ENCODE data around the gene LACC1. TPM values are rescaled to one million over a fixed set of nuclear protein-coding genes. Genes with fewer than 3 reads are reported as not detected.

The LACC1 gene
- total RNA-seq, 4 donors from 2014 or later = 0.71 to 4.5 (median 1.7) TPM

DNA sequence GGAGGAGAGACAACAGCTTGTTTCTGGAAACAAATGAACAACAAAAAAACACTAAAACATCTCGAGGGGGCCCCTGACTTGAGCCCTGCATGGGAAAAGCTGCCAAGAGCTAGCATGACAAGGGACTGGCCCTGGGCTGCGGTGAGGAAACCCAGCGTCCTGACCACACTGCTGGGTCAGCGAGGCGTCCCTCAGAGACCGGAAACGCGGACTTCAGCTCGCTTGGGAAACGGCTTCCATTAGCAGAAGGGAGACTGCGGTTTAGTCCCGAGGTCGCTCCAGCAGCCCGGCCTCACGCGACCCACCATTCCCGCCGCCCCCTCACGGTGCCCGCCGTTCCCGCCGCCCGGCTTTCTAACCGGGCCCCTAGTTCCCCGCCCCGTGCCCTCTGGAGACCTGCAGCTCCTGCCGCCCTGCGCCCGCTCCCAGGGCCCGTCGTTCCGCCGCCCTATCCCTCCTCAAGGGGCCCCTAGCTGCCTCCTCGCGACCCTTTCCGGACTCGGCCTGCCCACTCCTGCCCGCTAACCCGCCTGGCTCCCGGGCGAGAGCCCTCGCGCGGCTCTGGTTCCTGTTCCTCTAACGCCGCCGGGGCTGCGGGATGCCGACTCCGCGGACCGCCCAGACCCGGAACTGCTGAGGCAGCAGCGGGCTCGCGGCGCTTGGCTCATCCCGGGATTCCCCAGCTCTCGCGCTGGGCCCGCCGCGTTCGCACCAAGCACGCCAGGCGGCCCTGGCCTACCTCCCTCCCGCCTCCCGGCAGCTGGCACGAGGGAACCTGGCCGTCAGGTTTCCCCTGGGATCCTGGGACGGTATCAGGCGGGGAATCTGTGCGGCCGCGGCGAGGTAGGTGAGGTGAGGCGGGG, 581 bp upstream of the LACC1 start, which contains the start of gene CCDC122:
TSS of gene CCDC122 (minus strand) at position 849 of the 863 bp plus-strand sequence. CDS start 10,364 bp downstream, outside the sequence.
- no peaks in the 10 kb centered on the region for H3K9me3 ChIP-seq
- no peaks in the 10 kb centered on the region for H3K27me3 ChIP-seq
- ATAC-seq (peak; percentile 83 to 85), DNase-seq (peak; percentile 48 to 72)
- TF ChIP-seq, protein P1, sequence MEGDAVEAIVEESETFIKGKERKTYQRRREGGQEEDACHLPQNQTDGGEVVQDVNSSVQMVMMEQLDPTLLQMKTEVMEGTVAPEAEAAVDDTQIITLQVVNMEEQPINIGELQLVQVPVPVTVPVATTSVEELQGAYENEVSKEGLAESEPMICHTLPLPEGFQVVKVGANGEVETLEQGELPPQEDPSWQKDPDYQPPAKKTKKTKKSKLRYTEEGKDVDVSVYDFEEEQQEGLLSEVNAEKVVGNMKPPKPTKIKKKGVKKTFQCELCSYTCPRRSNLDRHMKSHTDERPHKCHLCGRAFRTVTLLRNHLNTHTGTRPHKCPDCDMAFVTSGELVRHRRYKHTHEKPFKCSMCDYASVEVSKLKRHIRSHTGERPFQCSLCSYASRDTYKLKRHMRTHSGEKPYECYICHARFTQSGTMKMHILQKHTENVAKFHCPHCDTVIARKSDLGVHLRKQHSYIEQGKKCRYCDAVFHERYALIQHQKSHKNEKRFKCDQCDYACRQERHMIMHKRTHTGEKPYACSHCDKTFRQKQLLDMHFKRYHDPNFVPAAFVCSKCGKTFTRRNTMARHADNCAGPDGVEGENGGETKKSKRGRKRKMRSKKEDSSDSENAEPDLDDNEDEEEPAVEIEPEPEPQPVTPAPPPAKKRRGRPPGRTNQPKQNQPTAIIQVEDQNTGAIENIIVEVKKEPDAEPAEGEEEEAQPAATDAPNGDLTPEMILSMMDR (IDR thresholded peaks at IDR 0.05 in 4 of 5, conservative IDR thresholded peaks at IDR 0.05 in 1 of 5) = no peak
- TF ChIP-seq POLR2A (IDR thresholded peaks at IDR 0.05) = peak; percentile 40 to 56
- in situ Hi-C loops (cut with MboI; ENCODE audit: low sequenced_read_pairs in 4 of 4) (loop anchor here in 1 of 4 donors (10.0 kb wide), 1 partner anchor 904 kb away; no protein-coding TSS in a partner anchor), intact Hi-C loops (cut with DNase I; ENCODE audit: low total_unique reads) (loop anchor here (5.0 to 10.0 kb wide), 3 partner anchors 574 to 907 kb away; no protein-coding TSS in a partner anchor)
- peak within 1 kb of the TSS; percentile 85 to 90 (median 88) for H3K27ac ChIP-seq
- peak within 1 kb of the TSS; percentile 87 to 97 (median 94) for H3K4me3 ChIP-seq
- H3K36me3 ChIP-seq = no peaks in the 10 kb centered on the region
- H3K4me1 ChIP-seq = peaks cover 4 to 6% of the 10 kb centered on the region in 2 donors

DNA sequence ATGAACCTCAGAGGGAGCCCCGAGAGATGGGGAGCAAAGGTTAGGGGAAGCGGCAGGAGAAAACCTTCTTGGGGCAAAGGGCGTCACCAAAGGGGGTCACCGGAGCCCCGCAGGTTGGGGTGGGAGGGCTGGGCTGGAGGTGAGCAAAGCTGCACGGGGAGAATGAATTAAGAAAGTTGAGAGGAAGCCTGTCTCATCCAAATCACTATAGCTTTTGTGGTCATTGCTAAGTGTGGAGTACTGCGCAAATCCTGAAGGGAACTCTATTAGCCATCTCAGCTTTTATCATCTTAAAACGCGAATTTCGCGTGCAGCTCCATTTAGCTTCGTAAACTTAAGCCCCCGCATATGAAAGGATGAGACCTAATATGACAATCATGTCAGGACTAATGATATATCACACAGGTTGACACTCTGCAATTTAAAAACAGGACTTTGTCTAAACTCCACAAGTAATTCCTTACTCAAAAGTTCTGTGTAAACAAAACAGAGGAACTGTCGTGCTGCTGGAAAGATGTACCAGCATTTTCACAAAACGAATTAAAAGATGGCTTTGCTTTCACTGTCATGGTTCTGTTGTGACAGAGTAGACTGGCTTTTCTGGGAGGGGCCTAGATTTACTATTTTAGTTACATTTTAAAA, 631 bp downstream of the LACC1 start:
- peaks cover 4 to 6% of the 10 kb centered on the region in 2 donors for H3K4me1 ChIP-seq
- H3K27me3 ChIP-seq = no peaks in the 10 kb centered on the region
- peak overlapping the region in 3 of 4 donors; percentile 88 to 90 (median 88) for H3K27ac ChIP-seq
- ATAC-seq (no peak), DNase-seq (no peak)
- H3K4me3 ChIP-seq = peak overlapping the region; percentile 87 to 97 (median 94)
- intact Hi-C loops (cut with DNase I; ENCODE audit: low total_unique reads) (loop anchor here (5.0 kb wide), 1 partner anchor 858 kb away; the partner anchor contains the start of gene DNAJC15), in situ Hi-C loops (cut with MboI; ENCODE audit: low sequenced_read_pairs in 4 of 4) (no loop called here)
- no peaks in the 10 kb centered on the region for H3K9me3 ChIP-seq
- TF ChIP-seq, protein P1 (IDR thresholded peaks at IDR 0.05 in 4 of 5, conservative IDR thresholded peaks at IDR 0.05 in 1 of 5) = no peak
- TF ChIP-seq POLR2A (IDR thresholded peaks at IDR 0.05) = no peak
- no peaks in the 10 kb centered on the region for H3K36me3 ChIP-seq

DNA sequence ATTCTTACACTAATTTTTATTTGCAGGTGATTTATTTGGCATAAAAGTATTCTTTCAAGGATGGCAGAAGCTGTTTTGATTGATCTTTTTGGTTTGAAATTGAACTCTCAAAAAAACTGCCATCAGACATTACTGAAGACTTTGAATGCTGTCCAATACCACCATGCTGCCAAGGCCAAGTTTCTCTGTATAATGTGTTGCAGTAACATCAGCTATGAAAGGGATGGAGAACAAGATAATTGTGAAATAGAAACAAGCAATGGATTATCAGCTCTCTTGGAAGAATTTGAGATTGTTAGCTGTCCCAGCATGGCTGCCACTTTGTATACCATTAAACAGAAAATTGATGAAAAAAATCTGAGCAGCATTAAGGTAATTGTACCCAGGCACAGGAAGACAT, 1.2 kb downstream of the LACC1 start:
- in situ Hi-C loops (cut with MboI; ENCODE audit: low sequenced_read_pairs in 4 of 4) = no loop called here
- ATAC-seq = no peak
- Histone ChIP-seq H3K27ac (no peak overlapping the region), H3K27me3 (no peaks in the 10 kb centered on the region), H3K4me3 (no peak overlapping the region), H3K9me3 (no peaks in the 10 kb centered on the region), H3K36me3 (no peaks in the 10 kb centered on the region), H3K4me1 (peaks cover 4 to 6% of the 10 kb centered on the region in 2 donors)
- TF ChIP-seq, protein P1 (IDR thresholded peaks at IDR 0.05 in 4 of 5, conservative IDR thresholded peaks at IDR 0.05 in 1 of 5) = no peak
- TF ChIP-seq POLR2A (IDR thresholded peaks at IDR 0.05) = no peak
- intact Hi-C loops (cut with DNase I; ENCODE audit: low total_unique reads) = loop anchor here (5.0 kb wide), 1 partner anchor 859 kb away; the partner anchor contains the start of gene DNAJC15
- DNase-seq = no peak

- intact Hi-C loops (cut with DNase I; ENCODE audit: low total_unique reads) = loop anchor here (5.0 kb wide), 1 partner anchor 859 kb away; the partner anchor contains the start of gene DNAJC15
- in situ Hi-C loops (cut with MboI; ENCODE audit: low sequenced_read_pairs in 4 of 4) = no loop called here
- no peaks in the 10 kb centered on the region for H3K36me3 ChIP-seq
These were observed 1.9 kb downstream of the LACC1 start for GRCh38 chr13:43881580-43881979.

More at GRCh38 chr13:43881580-43881979, 1.9 kb downstream of the LACC1 start:
- Histone ChIP-seq H3K9me3 (no peaks in the 10 kb centered on the region), H3K27me3 (no peaks in the 10 kb centered on the region), H3K4me1 (peaks cover 4 to 6% of the 10 kb centered on the region in 2 donors), H3K27ac (no peak overlapping the region), H3K4me3 (no peak overlapping the region)
- TF ChIP-seq, protein P1 (IDR thresholded peaks at IDR 0.05 in 4 of 5, conservative IDR thresholded peaks at IDR 0.05 in 1 of 5) = no peak
- no peak for TF ChIP-seq POLR2A (IDR thresholded peaks at IDR 0.05)
- DNase-seq (no peak), ATAC-seq (no peak)
